HG02798 (cell line): ENCODE measurements around the gene LRRFIP1.

ENCODE experiments used
- ATAC-seq: cut with Tn5 transposase; IDR thresholded peaks from one replicate; pipeline ENCODE4 v1.9.1; 2021; ENCODE audit warnings: mild to moderate bottlenecking; ENCODE audit not compliant: unreplicated experiment, poor library complexity

Gene LRRFIP1

DNA sequence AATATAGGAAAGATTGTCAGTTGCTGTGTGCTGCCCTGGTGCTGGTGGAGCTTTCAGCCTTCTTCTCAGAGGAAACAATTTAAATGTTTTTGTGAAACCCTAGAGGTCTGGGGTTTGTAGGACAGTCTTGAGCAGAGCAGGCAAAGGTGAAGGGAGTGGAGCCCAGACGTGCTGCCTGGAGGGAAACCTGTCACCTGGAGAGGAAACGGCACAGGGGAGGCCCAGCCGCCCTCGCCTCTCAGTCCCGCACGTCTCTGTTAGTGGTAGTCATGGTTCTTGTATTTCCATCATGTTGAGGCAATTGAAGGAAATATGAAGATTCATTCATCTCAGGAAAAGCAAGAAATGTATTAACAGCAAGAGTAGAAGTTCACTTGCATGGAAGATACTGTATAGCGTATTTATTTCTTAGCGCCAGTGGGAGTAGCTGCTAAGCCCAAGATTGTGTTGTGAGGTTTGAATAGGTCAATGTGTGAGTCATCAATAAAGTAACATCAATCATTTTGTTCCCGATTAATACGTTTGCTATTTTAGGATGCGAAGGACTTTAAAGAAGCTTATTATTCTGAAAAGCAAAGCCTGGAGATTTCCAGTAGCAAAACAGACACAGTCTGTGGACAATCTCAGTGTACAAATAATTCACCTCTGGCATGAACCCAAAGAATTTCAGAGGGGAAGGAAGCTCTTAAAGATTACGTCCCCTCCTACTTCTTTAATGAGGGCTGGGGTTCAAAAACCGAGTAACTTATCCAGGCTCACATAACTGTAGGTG lies 70.4 kb downstream of the LRRFIP1 start:
- no peak for ATAC-seq

DNA sequence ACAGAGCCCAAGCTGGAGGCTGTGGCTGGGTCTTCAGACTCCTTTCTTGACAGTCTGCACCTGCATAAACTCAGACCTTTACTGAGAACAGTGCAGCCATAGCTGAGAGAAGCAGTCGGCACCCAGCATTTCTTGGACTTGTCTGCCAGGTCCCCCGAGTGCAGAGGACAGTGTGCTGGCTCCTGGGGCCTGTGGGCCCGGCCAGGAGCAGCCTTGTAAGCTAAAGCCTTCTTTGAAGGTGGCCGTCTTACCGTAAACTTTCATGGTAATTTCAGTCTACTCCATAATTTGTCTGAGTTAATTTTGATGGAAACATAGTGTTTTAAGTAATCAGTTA lies 70.9 kb downstream of the LRRFIP1 start:
- no peak for ATAC-seq

DNA sequence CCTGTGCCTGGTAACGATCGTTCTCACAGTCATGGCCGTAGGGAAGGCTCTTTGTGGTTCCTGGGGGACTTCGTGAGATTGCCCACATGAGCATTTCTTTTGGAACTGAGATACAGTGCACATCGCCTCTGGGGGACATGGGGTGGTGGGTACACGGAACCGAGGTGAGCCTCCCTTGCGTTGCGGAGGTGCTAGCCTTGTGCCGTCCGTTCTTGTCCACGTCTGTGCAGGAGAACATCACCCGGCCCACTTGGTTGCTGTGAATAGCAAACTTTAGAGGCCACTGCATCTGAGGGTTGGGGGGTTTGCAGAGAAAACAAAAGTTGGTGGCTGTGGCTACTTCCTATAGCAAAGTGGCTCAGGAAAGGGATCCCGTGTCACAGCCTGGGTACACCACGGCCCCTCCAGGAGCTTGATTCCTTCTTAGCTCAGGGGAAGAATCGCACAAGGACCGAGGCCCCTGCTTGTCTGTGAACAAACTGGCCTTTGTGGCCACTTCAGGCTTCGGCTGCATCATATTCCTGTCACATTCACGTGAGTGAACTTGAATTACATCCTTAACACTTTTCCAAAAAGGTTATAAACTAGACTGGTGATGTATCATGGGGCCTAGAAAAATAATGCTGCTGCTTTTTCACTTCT lies 72.6 kb downstream of the LRRFIP1 start:
- no peak for ATAC-seq

DNA sequence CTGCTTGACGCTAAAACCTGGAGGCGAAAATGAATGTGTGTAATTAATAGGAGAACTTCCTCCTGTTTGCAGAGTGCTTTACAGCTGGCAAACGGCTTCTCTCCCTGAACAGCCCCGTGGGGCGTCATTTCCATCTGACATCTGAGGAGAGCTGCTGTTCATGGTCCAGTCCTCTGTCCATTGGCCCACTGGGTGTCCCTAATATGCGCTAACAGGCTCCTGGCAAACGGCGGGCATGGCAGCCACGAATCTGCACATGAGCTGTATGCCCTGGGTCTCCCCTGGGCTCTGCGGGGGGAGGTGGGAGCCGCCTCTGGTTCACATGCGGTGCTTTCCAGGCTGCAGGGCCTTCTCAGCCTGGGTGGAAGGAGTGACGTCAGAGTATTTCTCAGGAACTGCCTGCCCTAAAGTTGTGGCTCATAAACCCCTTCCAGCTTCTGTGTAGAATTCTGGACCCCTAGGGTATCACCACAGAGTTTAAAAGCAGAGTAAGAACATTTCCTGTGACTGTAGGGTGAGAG lies 73.2 kb downstream of the LRRFIP1 start:
- ATAC-seq: peak; percentile 44

DNA sequence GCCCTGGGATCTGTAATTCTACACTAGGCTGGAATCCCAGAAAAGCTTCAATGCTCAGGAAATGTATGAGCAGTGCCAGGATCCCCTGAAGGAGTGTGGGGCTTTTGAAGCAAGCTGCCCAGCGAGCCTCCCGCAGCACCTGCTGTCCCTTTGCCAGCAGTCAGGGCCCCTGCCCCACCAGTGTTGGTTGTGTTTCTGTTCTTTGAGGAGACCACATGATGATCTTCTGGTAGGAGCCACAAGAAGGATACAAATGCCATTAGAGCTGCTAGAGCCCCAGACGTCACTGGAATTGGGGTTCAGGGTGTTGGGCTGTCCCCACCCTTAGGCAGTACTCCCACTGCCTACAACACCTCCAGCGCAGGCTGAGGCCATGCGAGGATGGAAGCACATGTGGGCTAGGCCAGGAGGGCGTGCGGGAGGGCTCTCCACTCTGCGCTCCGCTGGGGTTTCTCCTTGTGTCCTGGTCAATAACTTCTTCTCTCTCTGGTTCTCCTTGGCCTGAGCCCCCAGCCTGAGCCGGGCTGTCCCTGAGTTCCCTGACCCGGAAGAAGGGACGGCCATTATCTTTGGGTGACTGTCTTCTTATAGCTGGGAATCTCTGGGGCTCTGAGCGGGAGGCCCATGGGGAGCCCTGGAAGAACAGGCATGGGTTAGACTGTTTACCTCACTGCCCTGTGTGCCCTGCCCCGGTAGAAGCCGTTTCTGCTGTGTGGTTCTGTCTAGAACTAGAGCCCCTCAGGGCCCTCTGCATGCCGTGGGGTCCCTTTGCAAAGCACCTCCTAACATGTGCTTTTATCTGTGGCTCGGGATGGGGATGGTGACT lies 73.9 kb downstream of the LRRFIP1 start:
- no peak for ATAC-seq

DNA sequence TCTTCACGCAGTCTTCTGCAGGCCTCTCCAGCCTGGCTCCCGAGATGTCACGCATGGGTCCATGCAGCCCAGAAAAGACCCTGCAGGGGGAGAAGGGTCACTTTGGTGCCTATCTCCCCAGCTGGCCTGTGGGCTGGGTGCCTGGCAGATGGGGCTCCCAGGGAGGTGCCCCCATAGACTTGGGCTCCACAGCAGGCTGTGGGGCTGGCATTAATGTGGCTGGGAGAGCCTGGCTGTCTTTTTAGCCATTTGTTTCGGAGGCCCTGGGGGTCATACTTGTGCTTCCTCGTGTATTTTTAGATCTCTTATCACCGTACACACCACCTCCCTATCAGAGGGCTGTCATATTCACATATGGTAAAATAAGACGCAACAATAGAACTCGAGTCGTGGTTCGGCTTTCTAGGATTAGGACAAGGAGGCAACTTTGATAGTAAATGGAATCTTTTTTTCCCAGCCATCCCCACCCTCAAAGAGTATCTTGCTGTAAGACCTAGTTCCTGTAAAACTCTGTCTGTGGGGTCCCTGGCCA lies 74.5 kb downstream of the LRRFIP1 start:
- ATAC-seq: no peak

DNA sequence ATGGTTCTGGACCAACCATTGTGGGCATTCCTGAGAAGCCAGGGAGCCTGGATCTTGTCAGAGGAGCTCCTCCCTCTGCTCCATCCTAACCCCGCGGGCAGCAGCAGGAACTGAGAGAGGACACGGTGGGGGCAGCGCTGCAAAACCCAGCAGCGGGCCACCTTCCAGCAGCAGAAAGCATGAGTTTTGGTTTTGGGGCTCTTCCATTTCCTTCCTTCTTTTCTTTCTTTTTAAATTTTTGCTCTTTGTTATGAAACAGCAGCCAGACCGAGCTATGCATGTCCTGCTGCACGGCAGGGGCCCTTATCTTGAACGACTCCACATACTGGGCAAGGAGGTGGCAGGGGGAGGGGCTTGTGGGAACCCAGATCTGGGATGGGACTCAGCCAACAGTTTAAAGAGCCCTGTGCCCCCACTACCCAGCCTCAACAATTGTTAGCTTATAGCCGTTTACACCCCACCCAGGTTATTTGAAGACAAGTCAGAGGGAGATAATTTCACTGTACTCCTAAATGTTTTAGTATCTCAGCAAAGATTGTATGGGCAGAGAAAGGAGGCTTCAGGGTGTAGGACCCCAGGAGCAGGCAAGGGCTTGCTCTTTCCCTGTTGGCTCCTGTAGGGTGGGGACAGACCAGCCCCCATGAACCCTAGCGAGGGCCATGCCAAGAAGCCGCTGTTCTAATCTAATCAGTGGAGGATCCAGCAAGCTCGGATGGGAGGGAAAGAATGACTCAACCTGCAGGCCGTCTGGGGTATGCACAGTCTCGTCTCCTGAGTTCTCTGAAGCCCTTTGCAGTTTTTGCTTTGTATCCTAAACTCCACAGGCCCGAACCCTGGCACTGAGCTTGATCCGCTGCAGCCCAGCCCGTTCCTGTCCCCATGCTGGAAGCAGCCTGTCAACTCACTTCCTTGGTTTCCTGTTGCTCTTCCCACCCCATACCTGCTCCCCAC lies 75.3 kb downstream of the LRRFIP1 start:
- no peak for ATAC-seq

DNA sequence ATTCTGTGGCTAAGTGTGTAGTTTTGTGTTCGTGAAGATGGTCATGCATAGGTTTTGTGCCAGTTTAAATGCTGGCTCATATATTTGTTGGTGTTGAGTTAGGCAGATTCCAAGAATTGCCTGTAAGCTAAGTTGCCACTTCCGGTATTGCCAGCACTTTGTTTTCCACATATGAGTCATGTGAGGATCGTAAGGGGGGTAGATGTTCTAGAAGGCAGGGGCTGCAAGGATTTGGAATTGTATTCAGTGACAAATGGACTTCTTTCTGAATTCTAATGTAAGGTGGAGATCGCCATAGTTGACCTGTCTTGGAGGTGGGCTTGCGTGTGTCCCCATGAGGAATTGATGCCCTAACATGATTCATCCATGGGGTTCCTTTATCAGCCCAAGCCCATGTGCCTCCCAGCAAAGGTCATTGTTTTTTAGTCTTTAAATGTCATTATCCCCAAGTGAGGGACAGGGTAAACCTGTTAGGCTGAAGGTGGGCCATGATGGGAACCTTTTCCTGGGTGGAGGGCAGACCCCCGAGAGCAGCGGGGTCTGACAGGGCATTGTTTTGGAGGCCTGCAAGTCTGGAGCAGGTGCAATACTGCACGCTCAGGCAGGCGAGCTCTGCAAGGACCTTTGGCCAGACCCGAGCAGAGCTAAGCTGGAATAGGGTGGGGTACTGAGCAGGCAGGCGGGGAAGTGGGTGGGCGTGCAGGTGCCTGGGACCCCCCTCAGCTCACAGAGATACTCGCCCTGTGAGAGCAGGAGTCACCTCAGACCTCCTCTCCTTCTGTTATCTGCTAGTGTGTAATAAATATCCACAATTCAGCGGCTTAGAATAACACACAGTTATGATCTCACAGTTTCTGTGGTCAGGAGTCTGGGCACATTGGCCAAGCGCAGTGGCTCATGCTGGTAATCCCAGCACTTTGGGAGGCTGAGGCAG lies 77.4 kb downstream of the LRRFIP1 start:
- no peak for ATAC-seq

DNA sequence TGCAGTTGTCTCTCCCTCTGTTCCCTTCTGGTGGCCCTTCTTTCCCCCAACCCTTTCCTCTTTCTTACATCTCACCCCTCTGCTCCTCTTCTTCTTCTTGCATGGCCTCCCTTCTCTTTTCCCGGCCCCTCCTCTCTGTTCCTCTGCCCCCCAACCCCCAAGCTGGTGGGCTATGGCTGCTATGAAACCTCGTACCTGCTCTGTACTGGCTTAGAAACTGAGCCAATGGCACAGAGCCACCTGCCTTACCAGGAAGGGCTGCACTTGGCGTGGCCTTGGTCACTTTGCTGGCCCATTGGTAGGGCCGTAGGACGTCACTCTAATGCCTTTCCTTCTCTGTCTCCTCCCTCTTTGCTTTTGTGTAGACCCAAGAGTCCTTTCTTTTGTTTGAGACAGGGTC lies 78.9 kb downstream of the LRRFIP1 start:
- ATAC-seq: no peak

DNA sequence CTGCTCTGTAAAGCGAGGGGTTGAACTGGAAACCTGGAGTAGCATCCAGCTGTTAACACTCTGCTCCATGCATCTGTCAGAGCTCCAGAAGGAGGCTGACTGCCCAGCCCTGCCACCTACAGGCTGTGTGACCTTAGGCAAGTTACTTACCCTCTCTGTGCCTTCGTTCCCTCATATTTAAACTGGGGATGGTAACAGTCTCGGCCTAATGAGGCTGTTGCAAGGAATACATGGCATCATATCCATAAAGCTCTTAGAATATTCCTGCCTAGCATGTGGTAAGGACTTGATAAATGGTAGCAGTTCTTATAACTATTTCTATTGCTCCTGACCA lies 80.6 kb downstream of the LRRFIP1 start:
- ATAC-seq: no peak

DNA sequence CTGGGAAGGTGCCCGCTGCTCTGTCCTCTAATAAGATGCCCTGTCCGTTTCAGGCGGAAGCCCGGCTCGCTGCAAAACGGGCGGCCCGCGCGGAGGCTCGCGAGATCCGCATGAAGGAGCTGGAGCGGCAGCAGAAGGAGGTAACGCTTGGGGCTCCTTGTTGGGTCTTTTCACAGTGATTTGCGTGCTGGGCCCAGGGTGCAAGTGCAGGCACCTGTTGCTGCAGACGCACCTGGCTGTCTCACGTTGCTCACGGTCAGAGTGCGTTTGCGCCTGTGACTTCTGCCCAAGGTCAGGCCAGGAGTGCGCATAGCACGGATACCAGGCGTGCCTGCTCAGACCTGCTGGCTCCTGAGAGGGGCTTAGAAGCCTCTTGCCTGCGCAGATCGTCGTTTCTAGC lies 81.1 kb downstream of the LRRFIP1 start:
- no peak for ATAC-seq

DNA sequence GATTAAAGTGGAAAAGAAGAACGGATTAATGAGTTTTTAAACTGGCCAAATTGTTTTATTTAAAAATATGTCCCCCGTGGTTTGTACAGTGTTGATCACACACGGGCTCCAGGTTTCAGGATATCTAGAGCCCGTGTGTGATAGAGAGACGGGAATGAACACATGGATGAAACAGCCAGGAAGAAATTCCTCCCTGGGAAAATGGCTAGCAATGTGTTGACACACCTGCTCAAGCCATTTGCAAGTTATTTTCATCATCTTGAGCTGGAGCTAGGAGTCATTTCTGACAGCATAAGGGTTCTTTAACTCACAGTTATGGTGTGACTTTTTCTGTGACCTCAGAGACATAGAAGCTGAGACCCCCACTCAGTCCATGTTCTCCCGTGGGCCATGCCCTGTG lies 81.6 kb downstream of the LRRFIP1 start:
- ATAC-seq: no peak

DNA sequence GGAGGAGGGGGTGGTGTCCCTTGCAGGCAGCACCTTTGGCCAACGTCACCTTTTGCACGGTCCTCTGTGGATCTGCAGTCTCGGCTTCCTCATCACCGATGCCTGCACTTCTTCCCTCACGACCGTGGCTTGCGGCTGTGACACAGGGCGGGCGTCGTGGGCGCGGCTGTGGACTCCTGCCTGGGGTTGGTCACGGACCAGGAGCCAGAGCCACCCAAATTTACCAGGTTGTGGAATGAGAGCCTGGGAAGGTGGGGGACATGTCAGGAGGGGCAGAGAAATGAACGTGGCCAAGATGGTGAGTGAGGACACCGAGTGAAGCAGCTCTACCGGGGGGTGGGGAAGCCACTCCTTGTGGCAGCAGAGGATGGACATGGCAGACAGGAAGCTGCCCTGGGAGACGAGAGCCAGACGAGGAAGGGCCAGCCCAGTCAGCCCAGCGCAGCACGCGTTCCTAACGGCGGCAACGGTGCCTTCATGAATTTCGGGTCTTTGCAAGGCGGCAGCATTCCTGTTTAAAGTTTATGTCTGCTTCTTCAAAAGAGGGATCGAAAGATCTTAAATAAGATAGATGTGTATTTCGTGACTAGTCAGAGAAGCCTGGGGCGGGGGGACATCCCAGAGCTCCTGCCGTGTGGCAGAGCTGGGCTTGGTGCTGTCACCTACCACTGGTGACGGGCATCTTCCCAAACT lies 84.2 kb downstream of the LRRFIP1 start:
- ATAC-seq: no peak

DNA sequence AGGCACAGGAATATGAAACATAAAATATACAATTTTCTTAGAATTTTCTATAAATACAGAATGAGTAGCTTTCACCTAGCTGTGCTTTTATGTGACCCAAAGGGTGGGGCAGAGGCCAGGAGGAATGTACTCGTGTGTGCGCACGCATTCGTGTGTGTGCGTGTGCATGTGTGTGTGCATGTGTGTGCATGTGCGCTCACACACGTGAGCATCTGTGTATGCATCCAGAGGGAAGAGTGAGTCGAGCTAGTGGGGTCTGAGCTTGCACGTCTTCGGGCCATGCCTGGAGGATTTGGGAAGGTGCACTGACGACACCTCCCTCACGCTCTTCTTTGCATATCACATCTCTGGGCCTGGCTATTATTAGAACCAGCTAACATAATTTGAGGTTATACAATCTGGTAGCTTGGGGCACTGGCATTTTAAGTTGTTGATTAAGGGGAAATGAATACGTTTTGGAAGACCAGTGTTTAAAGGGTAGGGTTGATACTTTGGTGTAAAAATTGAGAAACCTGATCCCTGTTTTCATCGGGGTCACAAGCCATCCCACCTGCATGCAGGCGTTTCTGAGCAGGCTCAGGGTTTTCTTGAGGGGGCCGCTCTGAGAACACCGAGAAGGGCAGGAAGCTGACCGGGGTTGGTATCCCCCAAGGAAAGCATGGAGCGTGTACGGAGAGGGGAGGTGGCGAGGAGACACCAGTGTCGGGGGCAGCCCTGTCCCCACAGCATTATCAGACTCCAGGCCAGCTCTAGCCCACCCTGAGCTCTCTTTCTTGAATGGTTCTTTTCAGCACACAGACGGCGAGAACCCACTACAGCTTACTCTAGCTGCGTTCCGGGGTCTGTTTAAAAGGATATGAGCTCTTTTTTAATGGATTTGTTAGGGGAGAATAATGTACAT lies 85.3 kb downstream of the LRRFIP1 start:
- no peak for ATAC-seq

DNA sequence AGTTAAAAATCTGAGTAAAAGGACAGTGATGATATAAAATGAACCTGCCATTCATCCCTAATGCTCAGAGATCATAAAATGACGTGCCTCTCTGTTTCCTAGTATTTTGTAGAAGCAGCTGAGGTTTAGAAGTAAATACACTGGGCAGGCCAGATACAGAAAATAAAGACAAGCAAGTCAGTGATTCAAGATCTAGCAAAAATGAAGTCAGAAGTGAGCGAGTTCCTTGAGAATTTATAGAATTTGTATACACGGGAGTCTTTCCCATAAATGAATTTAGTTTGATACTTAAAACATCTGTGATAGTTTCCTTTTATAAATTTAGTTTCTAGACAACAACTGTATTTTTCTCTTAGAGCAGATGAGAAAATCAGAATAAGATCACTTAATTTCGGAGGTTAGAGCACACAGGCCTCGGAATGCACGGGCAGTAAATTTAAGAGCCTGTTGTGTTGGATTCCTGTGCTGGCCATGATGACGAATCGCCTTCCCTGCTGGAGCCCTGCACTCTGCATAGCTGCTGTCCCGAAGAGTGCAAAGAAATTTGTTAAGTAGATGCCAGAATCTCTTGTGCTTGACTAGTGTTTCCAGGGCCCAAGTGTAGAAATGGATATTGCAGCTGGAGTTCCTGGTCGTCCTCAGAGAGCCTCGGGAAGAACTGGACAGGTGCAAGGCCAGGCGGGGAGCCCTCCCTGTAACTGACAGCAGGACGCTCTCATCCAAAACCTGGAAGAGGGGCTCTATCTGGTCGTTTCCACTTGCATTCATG lies 87.5 kb downstream of the LRRFIP1 start:
- ATAC-seq: no peak

DNA sequence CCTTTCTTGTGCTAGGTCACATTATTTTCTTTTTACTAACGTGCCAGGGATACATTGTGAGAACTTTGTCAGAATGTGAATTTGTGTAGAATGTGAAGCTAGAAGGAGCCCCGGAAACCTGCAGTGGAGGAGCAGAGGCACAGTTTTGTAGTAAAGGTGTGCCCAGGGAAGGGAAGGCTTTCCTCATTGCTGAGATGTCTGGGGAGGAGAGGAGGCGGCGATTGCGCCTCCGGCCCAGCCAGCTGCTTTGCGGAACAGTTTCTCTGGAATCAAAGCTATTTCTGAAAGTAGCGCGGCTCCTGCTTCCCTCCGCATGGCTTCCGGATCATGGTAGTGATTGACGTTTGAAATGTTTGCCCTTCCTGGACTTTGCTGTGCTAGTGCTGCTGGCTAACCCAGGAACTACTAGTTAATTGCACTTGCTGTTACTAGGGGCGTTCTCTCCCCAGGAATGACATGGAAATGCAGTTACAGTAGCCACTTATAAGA lies 88.1 kb downstream of the LRRFIP1 start:
- no peak for ATAC-seq
